GM19468 (cell line): Measurements from ENCODE around the gene TMCC2.

Experiments
- ATAC-seq: cut with Tn5 transposase; IDR thresholded peaks from one replicate; pipeline ENCODE4 v1.9.1; 2021; ENCODE audit warnings: mild to moderate bottlenecking, moderate library complexity, moderate number of reproducible peaks; ENCODE audit not compliant: unreplicated experiment; ENCODE audit errors: extremely low read depth

The TMCC2 gene

DNA sequence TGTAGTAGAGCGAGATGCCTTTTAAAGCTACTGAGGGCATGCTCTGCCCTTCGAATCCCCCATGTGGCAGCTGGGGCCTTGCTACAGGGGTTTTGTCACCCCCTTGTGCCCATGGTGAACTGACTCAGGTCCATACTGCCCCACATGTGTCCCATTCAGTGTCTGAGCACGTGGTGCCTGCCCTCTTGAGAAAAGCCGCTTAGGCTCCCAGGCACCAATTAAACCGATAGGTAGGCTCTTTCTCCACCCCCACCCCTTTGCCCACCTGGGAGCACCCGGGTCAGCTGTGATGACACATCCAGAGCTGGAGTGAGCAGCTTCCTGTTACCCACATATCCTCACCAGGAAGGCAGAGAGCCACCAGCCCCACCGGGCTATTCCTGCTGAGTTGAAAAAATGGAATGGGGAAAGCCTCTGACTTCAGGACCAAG lies 30.5 kb downstream of the TMCC2 start:
- ATAC-seq, result no peak

GRCh38 chr1:205258719-205259118 lies 31.0 kb downstream of the TMCC2 start:
- no peak for ATAC-seq

DNA sequence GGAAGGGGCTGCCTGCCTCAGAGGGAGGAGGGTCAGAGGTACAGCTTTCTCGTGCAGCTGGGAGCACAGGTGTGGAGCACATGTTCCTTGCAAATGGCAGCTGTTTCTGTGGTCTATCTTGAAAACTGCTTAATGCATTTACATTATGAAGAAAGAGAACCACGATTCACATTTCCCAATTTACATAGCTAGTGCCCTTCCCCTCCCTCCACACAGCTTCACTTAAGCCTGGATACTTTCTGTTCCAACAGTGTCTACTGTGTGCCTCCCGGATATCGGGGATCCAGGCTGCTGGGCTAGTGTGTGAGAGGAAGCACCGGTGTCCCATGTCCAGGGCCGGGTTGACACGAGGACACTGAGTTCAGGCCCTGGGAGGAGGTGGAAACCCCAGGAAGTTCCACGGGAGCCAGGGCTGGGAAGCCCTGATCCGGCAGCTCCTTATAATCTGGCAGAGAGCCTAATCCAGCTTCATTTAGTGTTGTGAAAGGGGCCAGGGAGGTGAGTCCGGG lies 31.6 kb downstream of the TMCC2 start:
- ATAC-seq, result no peak

DNA sequence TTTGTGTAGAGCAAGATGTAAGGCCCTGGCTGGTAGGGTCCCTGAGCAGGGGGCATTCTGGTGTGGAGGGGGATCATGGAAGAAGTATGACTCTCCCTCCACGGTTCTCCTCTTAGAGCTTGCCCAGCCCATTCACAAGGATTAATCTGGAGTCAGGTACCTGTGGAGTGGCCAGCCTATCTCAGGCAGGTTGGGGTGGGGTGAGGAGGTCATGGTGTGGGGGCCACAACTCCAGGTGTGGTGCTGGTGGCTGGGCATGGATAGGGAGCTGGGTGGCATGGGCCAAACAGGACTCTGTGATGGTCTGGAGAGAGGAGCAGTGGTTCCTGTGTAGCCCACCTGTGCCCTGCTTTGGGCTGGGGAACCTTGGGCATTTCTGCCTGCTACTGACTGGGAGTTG lies 32.3 kb downstream of the TMCC2 start:
- no peak for ATAC-seq

GRCh38 chr1:205260948-205261732 lies 33.4 kb downstream of the TMCC2 start:
- no peak for ATAC-seq

GRCh38 chr1:205261946-205262691 lies 34.4 kb downstream of the TMCC2 start:
- no peak for ATAC-seq

GRCh38 chr1:205262731-205263171 lies 35.0 kb downstream of the TMCC2 start:
- ATAC-seq, result no peak

DNA sequence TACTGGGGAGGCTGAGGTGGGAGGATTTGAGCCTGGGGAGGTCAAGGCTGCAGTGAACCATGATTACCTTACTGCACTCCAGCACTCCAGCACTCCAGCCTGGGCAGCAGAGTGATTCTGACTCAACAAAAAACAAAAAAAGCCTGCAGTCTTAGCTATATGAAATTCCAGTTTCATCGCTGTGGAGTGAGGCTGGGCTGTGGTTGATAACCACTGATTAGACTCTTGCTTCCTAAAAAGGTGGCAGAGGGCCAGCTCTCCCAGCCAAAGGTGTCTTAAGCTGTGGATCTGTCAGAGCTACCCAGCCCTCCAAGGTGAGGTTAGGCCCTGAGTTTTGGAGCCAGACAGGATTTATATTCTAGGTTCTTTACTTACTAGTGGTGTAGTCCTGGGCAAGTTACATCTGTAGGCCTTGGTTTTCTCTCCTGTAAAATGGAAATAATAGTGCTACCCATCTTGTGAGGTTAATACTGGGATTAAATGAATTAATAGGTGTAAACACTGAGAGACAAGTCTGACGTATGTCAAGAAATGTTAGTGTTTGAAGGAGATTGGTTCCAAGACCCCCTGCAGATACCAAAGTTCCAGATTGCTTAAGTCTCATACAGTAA lies 35.9 kb downstream of the TMCC2 start:
- no peak for ATAC-seq

DNA sequence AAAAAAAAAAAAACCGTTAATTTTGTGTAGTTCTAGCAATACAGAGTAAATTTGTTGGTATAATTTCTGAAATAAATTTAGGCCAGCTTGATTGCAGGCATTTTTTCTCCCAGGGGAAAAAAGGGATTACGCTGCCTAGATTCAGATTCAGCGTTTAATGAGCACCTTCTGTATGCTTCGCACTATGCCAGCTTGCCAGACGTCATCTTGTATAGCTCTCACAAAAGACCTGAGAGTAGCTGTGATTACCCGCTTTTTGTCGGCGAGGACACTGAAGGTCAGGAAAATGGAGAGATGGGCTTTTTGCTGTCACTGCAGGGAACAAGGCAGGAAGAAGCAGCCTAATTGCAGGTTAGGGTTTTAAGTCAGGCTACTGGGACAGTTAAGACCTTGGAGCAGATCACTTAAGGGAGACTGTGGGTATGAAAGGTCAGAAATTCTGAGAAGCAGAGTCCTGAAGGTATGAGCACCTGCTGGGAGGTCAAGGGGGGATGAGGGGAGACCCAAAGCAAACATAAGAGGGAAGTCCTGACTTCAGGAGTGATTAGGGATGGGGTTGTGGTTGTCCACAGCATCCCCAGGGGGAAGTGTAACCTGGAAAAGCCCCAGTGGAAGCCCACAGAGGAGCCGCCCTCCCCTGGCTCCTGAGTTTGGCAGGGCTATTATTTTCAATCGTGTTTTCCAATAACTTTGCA lies 39.0 kb downstream of the TMCC2 start:
- ATAC-seq, result no peak

DNA sequence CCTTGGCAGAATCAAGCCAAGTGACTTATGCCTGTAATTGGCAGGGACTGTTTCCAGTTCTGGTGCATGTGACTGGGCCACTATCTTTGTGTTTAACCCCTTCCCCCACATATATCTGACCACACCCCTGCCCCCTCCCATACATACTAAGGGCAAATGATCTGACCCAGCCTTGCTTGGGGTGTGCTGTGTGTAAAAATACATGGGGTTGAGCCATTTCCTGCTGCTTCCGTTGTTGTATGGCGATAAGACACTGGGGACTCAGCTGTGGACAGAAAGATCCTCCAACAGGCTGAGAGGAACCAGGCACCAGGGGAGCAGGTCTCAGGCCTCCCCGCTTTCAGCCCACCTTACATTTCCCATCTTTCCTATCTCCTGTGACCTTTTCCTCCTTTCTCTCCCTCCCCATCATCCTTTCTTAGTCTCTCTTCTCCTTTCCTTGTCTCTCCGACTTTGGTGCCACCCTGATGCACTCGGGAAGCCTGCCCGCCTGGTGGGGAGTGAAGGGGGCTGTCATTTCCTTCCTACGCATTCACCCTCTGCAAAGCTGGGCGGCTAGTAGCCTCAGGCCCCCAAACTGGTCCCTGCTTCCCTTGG lies 39.7 kb downstream of the TMCC2 start:
- ATAC-seq, result no peak

- ATAC-seq, result no peak
These were observed 41.3 kb downstream of the TMCC2 start for GRCh38 chr1:205268846-205269680.

- ATAC-seq, result no peak
These were observed 42.0 kb downstream of the TMCC2 start for GRCh38 chr1:205269711-205270110.

DNA sequence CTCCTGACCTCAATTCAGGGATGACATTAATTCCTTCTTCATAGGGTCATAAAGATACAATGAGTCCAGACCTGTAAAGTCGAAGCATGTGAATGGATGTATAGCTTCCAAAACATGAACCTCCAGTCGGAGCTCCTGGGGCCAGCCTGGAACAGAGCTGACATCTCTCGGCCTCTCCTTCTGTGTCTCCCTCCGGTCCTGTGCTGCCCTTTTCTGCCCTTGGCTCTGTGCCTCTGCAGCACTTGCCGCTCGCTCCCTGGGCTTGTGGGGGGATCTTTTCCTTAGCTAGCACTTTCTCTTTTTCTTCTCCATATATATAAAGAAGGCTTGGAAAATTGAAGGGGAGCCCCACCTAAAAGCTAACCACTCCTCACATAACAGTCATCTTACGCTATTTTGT lies 42.5 kb downstream of the TMCC2 start:
- ATAC-seq, result no peak

- no peak for ATAC-seq
These were observed 43.0 kb downstream of the TMCC2 start for GRCh38 chr1:205270764-205271163.

- ATAC-seq, result no peak
These were observed 43.5 kb downstream of the TMCC2 start for GRCh38 chr1:205271277-205271676.

GRCh38 chr1:205271745-205272144 lies 44.0 kb downstream of the TMCC2 start:
- no peak for ATAC-seq

DNA sequence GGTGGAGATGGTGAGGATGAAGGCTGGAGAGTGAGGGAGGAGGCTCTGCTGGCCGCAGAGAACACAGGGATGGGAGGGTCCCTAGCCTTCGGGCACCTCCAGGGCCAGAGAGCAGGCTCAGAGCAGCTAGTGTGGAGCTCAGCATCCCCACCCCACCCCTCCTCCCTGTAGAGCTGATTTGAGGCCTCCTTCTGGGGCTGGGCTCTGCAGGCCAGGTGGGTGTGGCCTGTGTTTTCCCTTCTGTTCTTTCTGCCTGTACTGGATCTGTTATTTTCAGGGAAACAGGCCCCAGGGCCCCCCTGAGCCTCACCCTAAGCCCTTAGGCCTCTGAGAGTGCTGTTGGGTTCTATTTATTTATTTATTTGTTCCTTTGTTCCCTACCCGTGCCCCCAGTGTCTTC lies 44.8 kb downstream of the TMCC2 start:
- no peak for ATAC-seq

GRCh38 chr1:205273551-205273982 lies 45.8 kb downstream of the TMCC2 start:
- no peak for ATAC-seq

DNA sequence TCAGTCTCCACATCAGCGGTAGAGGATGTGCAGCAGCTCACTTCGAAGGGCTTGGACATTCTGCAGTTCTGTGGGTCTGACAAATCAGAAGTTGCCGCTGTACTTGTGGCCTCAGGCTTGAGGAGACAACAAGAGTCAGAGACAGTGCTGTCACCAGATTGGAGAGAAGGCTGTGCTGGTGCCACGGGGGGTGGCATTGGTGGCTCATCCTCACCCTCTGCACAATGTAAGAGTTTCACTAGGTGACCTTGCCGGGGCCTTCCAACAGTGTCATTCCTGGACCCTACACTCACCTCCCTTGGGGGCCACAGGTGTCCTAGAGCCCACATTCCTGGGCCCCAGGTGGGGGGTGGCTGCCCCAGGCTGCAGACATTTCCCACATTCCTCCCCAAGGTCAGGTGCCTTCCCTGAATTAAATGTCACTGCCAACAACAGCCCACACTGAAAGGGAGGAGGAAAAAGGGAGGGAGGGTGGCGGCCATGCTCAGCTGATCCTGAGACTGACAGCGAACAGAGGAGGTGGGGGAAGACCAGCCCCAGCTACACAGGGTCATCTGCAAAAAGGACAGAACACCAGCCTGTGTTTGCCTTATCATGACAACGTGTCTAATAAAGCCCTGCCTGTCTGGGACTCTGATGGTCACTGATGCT lies 46.4 kb downstream of the TMCC2 start:
- ATAC-seq, result no peak
